ENCODE data around the gene E2F3.

DNA sequence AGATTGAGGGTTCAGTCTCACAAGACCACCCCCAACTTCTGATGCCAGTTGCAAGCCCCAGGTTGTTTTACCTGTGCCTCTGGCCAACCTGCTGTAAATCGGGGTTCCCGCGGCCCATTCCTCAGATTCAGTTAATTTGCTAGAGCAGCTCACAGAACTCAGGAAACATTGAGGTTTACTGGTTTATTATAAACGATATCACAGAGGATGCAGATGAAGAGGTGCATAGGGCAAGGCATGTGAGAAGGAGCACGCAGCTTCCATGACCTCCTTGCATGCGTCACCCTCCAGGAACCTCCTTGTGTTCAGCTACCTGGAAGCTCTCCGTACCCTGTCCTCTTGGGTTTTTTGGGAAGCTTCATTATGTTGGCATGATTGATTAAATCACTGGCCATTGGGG, 66.5 kb downstream of the E2F3 start:
- TF ChIP-seq, protein P1, sequence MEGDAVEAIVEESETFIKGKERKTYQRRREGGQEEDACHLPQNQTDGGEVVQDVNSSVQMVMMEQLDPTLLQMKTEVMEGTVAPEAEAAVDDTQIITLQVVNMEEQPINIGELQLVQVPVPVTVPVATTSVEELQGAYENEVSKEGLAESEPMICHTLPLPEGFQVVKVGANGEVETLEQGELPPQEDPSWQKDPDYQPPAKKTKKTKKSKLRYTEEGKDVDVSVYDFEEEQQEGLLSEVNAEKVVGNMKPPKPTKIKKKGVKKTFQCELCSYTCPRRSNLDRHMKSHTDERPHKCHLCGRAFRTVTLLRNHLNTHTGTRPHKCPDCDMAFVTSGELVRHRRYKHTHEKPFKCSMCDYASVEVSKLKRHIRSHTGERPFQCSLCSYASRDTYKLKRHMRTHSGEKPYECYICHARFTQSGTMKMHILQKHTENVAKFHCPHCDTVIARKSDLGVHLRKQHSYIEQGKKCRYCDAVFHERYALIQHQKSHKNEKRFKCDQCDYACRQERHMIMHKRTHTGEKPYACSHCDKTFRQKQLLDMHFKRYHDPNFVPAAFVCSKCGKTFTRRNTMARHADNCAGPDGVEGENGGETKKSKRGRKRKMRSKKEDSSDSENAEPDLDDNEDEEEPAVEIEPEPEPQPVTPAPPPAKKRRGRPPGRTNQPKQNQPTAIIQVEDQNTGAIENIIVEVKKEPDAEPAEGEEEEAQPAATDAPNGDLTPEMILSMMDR (conservative IDR thresholded peaks at IDR 0.05 in 1 of 2, IDR thresholded peaks at IDR 0.05 in 1 of 2; ENCODE audit: extremely low read depth in 1 of 2, insufficient read depth in 1 of 2, low read depth in 1 of 2, low read length in 2 of 2): no peak
- no peak for TF ChIP-seq EZH2 (IDR thresholded peaks at IDR 0.05; ENCODE audit: borderline replicate concordance, low read length)
